HL-60/S4 treated with retinoic acid at 250 ng/mL for 4 days and 3 days (cell line): ENCODE measurements around the gene SIRPD.
"Not testable (repeated sequence)": the region's sequence is repeated elsewhere in the genome, so short reads cannot be mapped to it uniquely, and the experiment has no call there.

Source experiments
- in situ Hi-C: fragments of 300-500 bp; cut with MboI; formaldehyde crosslinking; loops from 2 replicates; pipeline ENCODE4 v1.7.0; 2022; ENCODE audit warnings: low sequenced_read_pairs

SIRPD gene

GRCh38 chr20:1557605-1558004 is at the start of gene SIRPD:
SIRPD (minus strand) TSS chr20:1557705; CDS start chr20:1557653, 52 bp downstream.
- in situ Hi-C loops, result no loop called here

- in situ Hi-C loops, result no loop called here
Measured at GRCh38 chr20:1600736-1601135, 43.2 kb upstream of the SIRPD start.

- in situ Hi-C loops, result no loop called here
Measured at GRCh38 chr20:1595333-1595732, 37.8 kb upstream of the SIRPD start.

GRCh38 chr20:1588533-1589460 is 31.3 kb upstream of the SIRPD start:
- in situ Hi-C loops, result no loop called here

- in situ Hi-C loops, result no loop called here
Measured at GRCh38 chr20:1587781-1588532, 30.5 kb upstream of the SIRPD start.

GRCh38 chr20:1579488-1579887 is 22.0 kb upstream of the SIRPD start:
- in situ Hi-C loops, result no loop called here

GRCh38 chr20:1577906-1578305 is 20.4 kb upstream of the SIRPD start:
- in situ Hi-C loops, result no loop called here

GRCh38 chr20:1577313-1577712 is 19.8 kb upstream of the SIRPD start:
- in situ Hi-C loops, result not testable (repeated sequence)

GRCh38 chr20:1576641-1577040 is 19.1 kb upstream of the SIRPD start:
- in situ Hi-C loops, result no loop called here

GRCh38 chr20:1576003-1576402 is 18.5 kb upstream of the SIRPD start:
- in situ Hi-C loops, result not testable (repeated sequence)

GRCh38 chr20:1571583-1571982 is 14.1 kb upstream of the SIRPD start:
- in situ Hi-C loops, result not testable (repeated sequence)

GRCh38 chr20:1569415-1569881 is 11.9 kb upstream of the SIRPD start:
- in situ Hi-C loops, result no loop called here

- in situ Hi-C loops, result no loop called here
Measured at GRCh38 chr20:1568163-1568490, 10.6 kb upstream of the SIRPD start.

GRCh38 chr20:1567392-1568162 is 10.1 kb upstream of the SIRPD start:
- in situ Hi-C loops, result no loop called here

- in situ Hi-C loops, result no loop called here
Measured at GRCh38 chr20:1566701-1567100, 9.2 kb upstream of the SIRPD start.

GRCh38 chr20:1565461-1565860 is 8.0 kb upstream of the SIRPD start:
- in situ Hi-C loops, result no loop called here

GRCh38 chr20:1563598-1563997 is 6.1 kb upstream of the SIRPD start:
- in situ Hi-C loops, result no loop called here

- in situ Hi-C loops, result no loop called here
Measured at GRCh38 chr20:1562622-1563021, 5.1 kb upstream of the SIRPD start.

GRCh38 chr20:1561350-1561749 is 3.8 kb upstream of the SIRPD start:
- in situ Hi-C loops, result no loop called here

- in situ Hi-C loops, result no loop called here
Measured at GRCh38 chr20:1555952-1556351, 1.6 kb downstream of the SIRPD start.

- in situ Hi-C loops, result loop anchor here (10.0 to 25.0 kb wide), 2 partner anchors 97 to 195 kb away; no protein-coding TSS in a partner anchor
Measured at GRCh38 chr20:1539816-1540419, 17.6 kb downstream of the SIRPD start.
